Neuronal stem cell (in vitro differentiated cells): ENCODE results near the gene MRPL24.

Source experiments
- DNase-seq: peaks from one replicate; pipeline ENCODE4 v3.0.0-alpha.2; 2013; ENCODE audit warnings: low spot score
- H2AFZ ChIP-seq: one replicate; pipeline ENCODE4 v1.6.1; 2013; ENCODE audit warnings: mild to moderate bottlenecking, low read length, inconsistent platforms
- H2AK5ac ChIP-seq: 2 replicates; pipeline ENCODE4 v1.6.1; 2013; ENCODE audit warnings: low read depth, mild to moderate bottlenecking, inconsistent platforms, low read length, moderate library complexity, mixed read lengths
- H2BK120ac ChIP-seq: 2 replicates; pipeline ENCODE4 v1.6.1; 2013; ENCODE audit warnings: low read depth, mild to moderate bottlenecking, inconsistent platforms, low read length, moderate library complexity, mixed read lengths
- H2BK12ac ChIP-seq: one replicate; pipeline ENCODE4 v1.6.1; 2013; ENCODE audit warnings: low read length, inconsistent platforms
- H2BK15ac ChIP-seq: 2 replicates; pipeline ENCODE4 v1.6.1; 2013; ENCODE audit warnings: mild to moderate bottlenecking, low read length, inconsistent platforms, mixed read lengths
- H2BK5ac ChIP-seq: one replicate; pipeline ENCODE4 v1.6.1; 2013; ENCODE audit warnings: inconsistent platforms, mild to moderate bottlenecking, low read length, moderate library complexity
- H3K14ac ChIP-seq: one replicate; pipeline ENCODE4 v1.6.1; 2013; ENCODE audit warnings: low read length, inconsistent platforms
- H3K18ac ChIP-seq: 2 replicates; pipeline ENCODE4 v1.6.1; 2013; ENCODE audit warnings: low read length, inconsistent platforms
- H3K23ac ChIP-seq: 2 replicates; pipeline ENCODE4 v1.6.1; 2013; ENCODE audit warnings: low read depth, mild to moderate bottlenecking, mixed read lengths, low read length, inconsistent platforms; ENCODE audit not compliant: poor library complexity
- H3K27ac ChIP-seq: replicated peaks from 3 replicates; pipeline ENCODE4 v1.5.1; 2013; ENCODE audit warnings: low read length, inconsistent platforms
- H3K27me3 ChIP-seq, 3 experiments: 2 replicates each; pipeline ENCODE4 v1.6.1; 2013; ENCODE audit warnings: low read length in 3 of 3, mild to moderate bottlenecking in 2 of 3, inconsistent platforms in 1 of 3, low read depth in 1 of 3, mixed read lengths in 1 of 3, moderate library complexity in 1 of 3; ENCODE audit not compliant: control insufficient read depth in 3 of 3, insufficient read depth in 3 of 3
- H3K36me3 ChIP-seq, 2 donors: replicated peaks in 1 of 2; 2 replicates each; pipeline ENCODE4 v1.6.1; 2013; ENCODE audit warnings: low read length in 2 of 2; ENCODE audit not compliant: control insufficient read depth in 2 of 2, insufficient read depth in 2 of 2
- H3K4ac ChIP-seq: 2 replicates; pipeline ENCODE4 v1.6.1; 2013; ENCODE audit warnings: inconsistent platforms, mild to moderate bottlenecking, low read length, moderate library complexity
- H3K4me1 ChIP-seq, 2 donors: 1 replicate in 1 of 2; 2 replicates in 1 of 2; pipeline ENCODE4 v1.6.1; 2013; ENCODE audit warnings: low read length in 2 of 2, low read depth in 1 of 2; ENCODE audit not compliant: control insufficient read depth in 2 of 2, insufficient read depth in 1 of 2
- H3K4me2 ChIP-seq: one replicate; pipeline ENCODE4 v1.6.1; 2013; ENCODE audit warnings: mild to moderate bottlenecking, low read length, inconsistent platforms; ENCODE audit not compliant: insufficient read depth, poor library complexity, severe bottlenecking
- H3K4me3 ChIP-seq, 2 donors: 2 replicates each; pipeline ENCODE4 v1.5.1; 2013; ENCODE audit warnings: low read length in 2 of 2, mild to moderate bottlenecking in 2 of 2, inconsistent platforms in 1 of 2, moderate library complexity in 1 of 2
- H3K79me1 ChIP-seq: one replicate; pipeline ENCODE4 v1.6.1; 2013; ENCODE audit warnings: low read depth, mild to moderate bottlenecking, inconsistent platforms, low read length, moderate library complexity
- H3K9ac ChIP-seq: one replicate; pipeline ENCODE4 v1.6.1; 2013; ENCODE audit warnings: mild to moderate bottlenecking, low read depth, low read length, inconsistent platforms; ENCODE audit not compliant: poor library complexity
- H3K9me3 ChIP-seq, 2 donors: replicated peaks in 1 of 2; 2 replicates each; pipeline versions ENCODE3 to v1.6.1; 2013; ENCODE audit warnings: low read length in 2 of 2, mild to moderate bottlenecking in 2 of 2, inconsistent platforms in 1 of 2, low read depth in 1 of 2, mixed read lengths in 1 of 2, moderate library complexity in 1 of 2; ENCODE audit not compliant: control insufficient read depth in 2 of 2, insufficient read depth in 1 of 2
- H4K8ac ChIP-seq: one replicate; pipeline ENCODE4 v1.6.1; 2013; ENCODE audit warnings: low read depth, mild to moderate bottlenecking, inconsistent platforms, low read length, moderate library complexity
- H4K91ac ChIP-seq: one replicate; pipeline ENCODE4 v1.6.1; 2013; ENCODE audit warnings: low read length, low read depth, mild to moderate bottlenecking, inconsistent platforms; ENCODE audit not compliant: poor library complexity
- WGBS, 2 donors: extraction: QIAGEN DNeasy Blood & Tissue Kit; methylation state at CpG; one replicate each; pipeline ENCODE4 v1.1.7; 2013; ENCODE audit warnings: missing lambda C conversion rate in 2 of 2, mixed read lengths in 1 of 2; ENCODE audit not compliant: insufficient read length in 2 of 2, insufficient replicate concordance in 1 of 2; ENCODE audit errors: extremely low coverage in 2 of 2; 5-methylcytosine and 5-hydroxymethylcytosine counted together

The MRPL24 gene

GRCh38 chr1:156709757-156710489 is 31.0 kb downstream of the MRPL24 start:
- H3K18ac ChIP-seq: peak overlapping the region; percentile 92
- peak overlapping the region; percentile 54 for H4K91ac ChIP-seq
- no peak overlapping the region for H3K27ac ChIP-seq
- H3K9me3 ChIP-seq: no peaks in the 10 kb centered on the region
- H3K36me3 ChIP-seq: no peaks in the 10 kb centered on the region
- H3K23ac ChIP-seq: peak overlapping the region; percentile 76
- H2AFZ ChIP-seq: no peak overlapping the region
- no CpG with 5 or more reads among the region's 11 CpGs for WGBS, 2 donors
- H3K4me2 ChIP-seq: no peak overlapping the region
- no peak for DNase-seq
- H2BK5ac ChIP-seq: peak overlapping the region; percentile 70
- no peak overlapping the region for H4K8ac ChIP-seq
- no peak overlapping the region for H2BK120ac ChIP-seq
- peak overlapping the region; percentile 98 for H2BK12ac ChIP-seq
- H2AK5ac ChIP-seq: peak overlapping the region; percentile 97
- peak overlapping the region; percentile 49 for H3K14ac ChIP-seq
- peak overlapping the region; percentile 57 for H3K4ac ChIP-seq
- H2BK15ac ChIP-seq: peak overlapping the region; percentile 100
- no peak overlapping the region for H3K4me3 ChIP-seq
- H3K27me3 ChIP-seq: no peaks in the 10 kb centered on the region
- no peaks in the 10 kb centered on the region for H3K79me1 ChIP-seq
- peaks cover 45 to 51% of the 10 kb centered on the region in 2 donors for H3K4me1 ChIP-seq
- no peak overlapping the region for H3K9ac ChIP-seq

GRCh38 chr1:156709031-156709430 is 31.9 kb downstream of the MRPL24 start:
- no peak overlapping the region for H2BK12ac ChIP-seq
- peak overlapping the region; percentile 92 for H3K27ac ChIP-seq
- peak overlapping the region; percentile 22 for H2AK5ac ChIP-seq
- no peak overlapping the region for H4K8ac ChIP-seq
- H2BK15ac ChIP-seq: peak overlapping the region; percentile 3
- H3K36me3 ChIP-seq: no peaks in the 10 kb centered on the region
- H3K4me3 ChIP-seq: no peak overlapping the region
- H3K23ac ChIP-seq: no peak overlapping the region
- H3K9ac ChIP-seq: no peak overlapping the region
- no peaks in the 10 kb centered on the region for H3K9me3 ChIP-seq
- peaks cover 48 to 60% of the 10 kb centered on the region in 2 donors for H3K4me1 ChIP-seq
- WGBS, 2 donors: no CpG with 5 or more reads among the region's 4 CpGs
- DNase-seq: no peak
- H3K79me1 ChIP-seq: peaks cover 3% of the 10 kb centered on the region
- H3K4me2 ChIP-seq: no peak overlapping the region
- H3K4ac ChIP-seq: no peak overlapping the region
- no peaks in the 10 kb centered on the region for H3K27me3 ChIP-seq
- H2AFZ ChIP-seq: no peak overlapping the region
- H3K18ac ChIP-seq: peak overlapping the region; percentile 29
- no peak overlapping the region for H3K14ac ChIP-seq
- H4K91ac ChIP-seq: no peak overlapping the region
- no peak overlapping the region for H2BK5ac ChIP-seq
- no peak overlapping the region for H2BK120ac ChIP-seq

- Histone ChIP-seq H3K4me3 (peak overlapping the region in 1 of 2 donors; percentile 63), H2BK12ac (peak overlapping the region; percentile 95), H2AFZ (peak overlapping the region; percentile 91), H4K91ac (no peak overlapping the region), H3K9ac (peak overlapping the region; percentile 81), H3K27ac (peak overlapping the region; percentile 92), H3K14ac (no peak overlapping the region), H2BK120ac (peak overlapping the region; percentile 91), H2AK5ac (peak overlapping the region; percentile 49), H3K23ac (no peak overlapping the region), H3K4me2 (peak overlapping the region; percentile 53), H3K18ac (peak overlapping the region; percentile 98), H3K27me3 (no peaks in the 10 kb centered on the region), H3K79me1 (peaks cover 5% of the 10 kb centered on the region), H3K9me3 (no peaks in the 10 kb centered on the region), H2BK5ac (peak overlapping the region; percentile 87), H3K4me1 (peaks cover 56 to 68% of the 10 kb centered on the region in 2 donors), H3K36me3 (no peaks in the 10 kb centered on the region), H2BK15ac (no peak overlapping the region), H4K8ac (no peak overlapping the region), H3K4ac (peak overlapping the region; percentile 47)
- no CpG with 5 or more reads among the region's 4 CpGs for WGBS, 2 donors
- no peak for DNase-seq
Observed at GRCh38 chr1:156708218-156708661, 32.6 kb downstream of the MRPL24 start.

- peak overlapping the region; percentile 72 for H3K14ac ChIP-seq
- no peaks in the 10 kb centered on the region for H3K36me3 ChIP-seq
- peak overlapping the region; percentile 8 for H3K23ac ChIP-seq
- H2BK5ac ChIP-seq: peak overlapping the region; percentile 90
- peak overlapping the region; percentile 47 for H3K4ac ChIP-seq
- peaks cover 58 to 69% of the 10 kb centered on the region in 2 donors for H3K4me1 ChIP-seq
- H3K79me1 ChIP-seq: peaks cover 6% of the 10 kb centered on the region
- H2BK12ac ChIP-seq: peak overlapping the region; percentile 95
- peak overlapping the region; percentile 92 for H3K27ac ChIP-seq
- peak overlapping the region; percentile 2 for H2BK15ac ChIP-seq
- peak overlapping the region; percentile 49 for H2AK5ac ChIP-seq
- peak overlapping the region; percentile 81 for H3K9ac ChIP-seq
- peak overlapping the region in 1 of 2 donors; percentile 63 for H3K4me3 ChIP-seq
- H3K9me3 ChIP-seq: no peaks in the 10 kb centered on the region
- H2AFZ ChIP-seq: peak overlapping the region; percentile 91
- H2BK120ac ChIP-seq: peak overlapping the region; percentile 93
- H3K4me2 ChIP-seq: peak overlapping the region; percentile 53
- peak overlapping the region; percentile 4 for H4K8ac ChIP-seq
- no peak overlapping the region for H4K91ac ChIP-seq
- WGBS, 2 donors: no CpG with 5 or more reads among the region's 8 CpGs
- DNase-seq: no peak
- H3K18ac ChIP-seq: peak overlapping the region; percentile 99
- no peaks in the 10 kb centered on the region for H3K27me3 ChIP-seq
Observed at GRCh38 chr1:156707417-156708217, 33.3 kb downstream of the MRPL24 start.
